Stimulated activated CD4-positive, alpha-beta T cell treated with anti-CD3 and anti-CD28 coated beads, TNF-alpha, amount 100 ng/mL, for 48 hours (primary cell): ENCODE results near the gene EGFL8.

Source experiments
- DNase-seq, 3 donors: peaks; one replicate each; pipeline ENCODE4 v3.0.0-alpha.2; 2020; ENCODE audit warnings: low read depth in 3 of 3

The EGFL8 gene

DNA sequence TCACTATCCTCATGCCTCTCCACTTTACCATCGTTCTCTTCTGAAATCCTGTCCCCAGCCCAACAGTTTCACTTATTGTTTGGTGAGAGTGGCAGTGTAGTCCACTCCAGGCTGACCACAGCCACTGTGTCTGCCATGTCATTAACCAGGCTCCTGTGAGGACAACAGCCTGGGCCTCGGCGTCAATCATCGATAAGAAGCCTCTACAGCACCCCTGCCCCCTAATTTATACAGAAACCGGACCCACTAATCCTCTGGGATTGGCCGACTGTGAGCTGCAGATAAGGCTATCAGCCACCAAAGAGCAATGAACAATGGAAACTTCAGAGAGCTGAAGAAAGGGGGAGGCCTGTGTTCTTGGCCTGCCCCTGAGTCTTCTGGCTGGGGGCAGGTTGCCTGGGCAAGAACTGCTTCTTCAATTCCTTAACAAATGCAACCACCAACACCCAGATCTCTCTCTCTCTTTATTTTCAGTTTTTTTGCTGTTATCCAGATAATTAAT lies 3.4 kb downstream of the EGFL8 start:
- no peak for DNase-seq

DNA sequence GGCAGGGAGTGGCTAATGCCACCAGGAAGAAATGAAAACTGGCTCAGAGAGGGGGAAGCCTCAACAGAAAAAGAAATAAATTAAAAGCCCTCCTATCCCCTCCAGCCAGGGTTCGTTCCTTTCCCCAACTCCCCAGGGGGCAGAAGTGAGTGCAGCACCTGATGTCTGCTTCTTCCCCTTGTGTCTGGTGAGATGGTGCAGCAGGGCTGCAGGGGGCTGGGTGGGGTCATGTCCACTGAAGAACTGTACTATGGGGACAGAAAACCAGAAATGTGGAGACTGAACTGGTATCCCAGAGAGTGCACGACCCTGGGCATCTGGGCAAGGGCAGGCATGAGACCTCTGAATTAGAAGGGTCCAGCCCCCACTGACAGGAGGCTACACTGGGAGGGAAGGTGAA lies 4.0 kb downstream of the EGFL8 start:
- no peak for DNase-seq

DNA sequence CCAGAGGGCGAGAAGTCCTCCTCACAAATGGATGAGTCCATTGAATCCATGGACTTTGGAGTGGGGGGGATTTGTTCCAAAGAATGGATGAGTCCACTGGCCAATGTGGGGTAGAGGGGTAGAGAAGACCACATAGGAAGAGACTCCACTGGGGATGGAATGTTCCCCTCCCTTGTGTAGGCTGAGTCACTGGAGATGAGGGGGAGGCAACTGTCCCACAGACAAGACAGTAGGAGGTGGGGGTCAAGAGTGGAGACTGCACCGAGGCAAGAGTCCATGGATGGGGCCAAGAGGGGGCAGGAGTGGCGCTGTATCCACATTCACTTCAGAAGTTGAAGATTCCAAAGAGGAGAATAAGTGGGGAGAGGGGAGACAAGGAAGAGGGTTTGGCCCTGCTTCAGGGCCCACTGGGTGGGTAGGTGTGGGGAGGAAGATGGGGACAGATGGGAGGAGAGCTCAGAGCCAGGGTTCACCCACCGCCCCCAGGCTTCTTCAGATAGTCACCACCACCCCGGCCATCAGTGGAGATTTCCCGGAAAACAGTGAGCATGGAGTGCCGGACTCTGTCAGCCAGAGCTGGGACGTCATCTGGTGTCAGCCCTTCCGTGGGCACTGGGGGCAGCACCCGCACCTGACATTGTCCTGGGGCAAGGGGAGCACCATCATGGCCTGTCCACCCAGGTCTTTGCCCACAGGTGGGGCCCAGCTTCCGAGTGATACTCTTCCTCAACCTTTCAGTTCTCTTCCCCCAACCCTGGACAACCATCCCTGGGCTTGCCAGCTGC lies 4.6 kb downstream of the EGFL8 start:
- no peak for DNase-seq

DNA sequence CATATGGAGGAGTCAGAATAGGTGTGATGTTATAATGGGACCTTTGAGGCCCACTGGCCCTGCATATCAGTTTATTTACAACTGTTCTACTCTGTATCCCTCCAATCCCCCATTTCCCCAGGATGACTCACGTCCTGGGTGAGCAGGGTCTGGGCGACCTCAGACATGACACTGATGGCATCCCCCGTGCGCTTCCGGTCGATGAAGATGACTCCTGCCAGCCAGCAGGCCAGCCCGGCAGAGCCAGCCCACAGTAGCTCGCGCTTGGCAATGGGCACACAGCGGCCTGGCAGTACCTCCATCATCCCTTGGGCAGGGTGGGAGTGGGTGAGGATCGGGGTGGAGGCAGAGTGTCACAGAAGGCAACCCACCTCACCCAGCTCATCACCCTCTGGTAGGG lies 5.9 kb downstream of the EGFL8 start:
- DNase-seq, result no peak

DNA sequence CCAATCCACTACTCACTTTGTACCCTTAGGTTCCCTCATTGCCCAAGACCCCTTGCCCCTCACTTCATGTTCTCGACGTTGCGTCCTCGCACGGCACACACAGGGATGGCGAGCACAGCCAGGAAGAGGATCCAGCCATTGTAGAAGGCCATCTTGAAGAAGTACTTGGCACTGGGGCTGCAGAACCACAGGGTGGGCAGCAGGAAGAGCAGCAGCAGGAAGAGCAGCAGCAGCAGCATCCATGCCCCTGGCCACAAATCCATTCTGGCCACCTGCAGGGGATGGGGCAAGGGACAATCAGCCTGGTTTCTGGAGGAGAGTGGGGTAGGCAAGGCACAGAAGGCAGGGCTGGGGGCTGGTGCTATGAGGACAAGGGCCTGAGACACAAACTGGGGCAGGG lies 6.8 kb downstream of the EGFL8 start:
- DNase-seq, result no peak

DNA sequence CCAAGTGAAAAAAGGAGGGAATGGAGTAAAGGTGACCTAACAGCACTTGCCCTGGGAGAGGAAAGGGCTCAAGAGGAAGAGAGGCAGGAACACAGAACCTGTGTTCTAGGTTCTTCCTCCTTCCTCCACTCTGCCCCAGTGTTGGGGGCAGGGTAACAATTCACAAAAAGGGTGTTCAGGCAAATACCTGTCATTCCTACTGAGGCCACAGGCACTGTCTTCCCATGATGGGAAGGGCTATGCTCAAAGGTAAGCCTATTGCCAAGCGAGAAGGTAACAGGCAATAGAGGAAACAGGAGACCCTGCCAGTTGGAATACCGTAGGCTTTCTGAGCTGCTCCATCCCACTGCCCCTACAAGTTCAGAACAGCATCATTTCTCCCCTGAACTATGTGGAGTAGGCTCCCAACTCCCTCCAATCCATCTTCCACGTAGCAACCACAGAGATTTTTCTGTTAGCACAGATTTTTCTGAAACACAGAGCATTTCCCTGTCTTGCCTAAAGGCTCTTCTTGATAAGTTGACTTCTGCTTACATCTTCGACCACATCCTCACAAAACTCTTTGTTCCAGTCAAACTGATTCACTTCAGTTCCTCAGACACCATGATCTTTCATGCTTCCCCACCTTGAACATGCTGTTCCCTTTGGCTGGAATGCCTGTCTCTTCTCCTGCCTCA lies 8.8 kb downstream of the EGFL8 start:
- no peak for DNase-seq

DNA sequence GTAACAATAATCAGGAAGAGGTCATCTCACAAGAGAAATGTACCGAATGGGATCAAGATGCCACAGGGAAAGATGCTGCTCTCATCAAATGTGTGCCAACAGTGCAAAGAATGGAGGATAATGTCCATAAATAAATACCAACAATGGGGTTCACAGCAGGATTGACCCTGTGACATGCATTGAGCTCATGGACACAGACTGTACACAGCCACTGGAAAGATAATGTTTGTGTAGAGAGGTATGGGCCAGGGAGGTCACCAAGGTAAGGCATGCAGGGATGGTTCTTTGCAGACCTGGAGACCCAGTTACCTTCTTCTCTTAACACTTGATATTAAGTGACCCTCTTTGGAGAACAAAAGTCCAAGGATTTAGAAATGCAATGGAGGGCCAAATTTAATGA lies 10.0 kb downstream of the EGFL8 start:
- no peak for DNase-seq

DNA sequence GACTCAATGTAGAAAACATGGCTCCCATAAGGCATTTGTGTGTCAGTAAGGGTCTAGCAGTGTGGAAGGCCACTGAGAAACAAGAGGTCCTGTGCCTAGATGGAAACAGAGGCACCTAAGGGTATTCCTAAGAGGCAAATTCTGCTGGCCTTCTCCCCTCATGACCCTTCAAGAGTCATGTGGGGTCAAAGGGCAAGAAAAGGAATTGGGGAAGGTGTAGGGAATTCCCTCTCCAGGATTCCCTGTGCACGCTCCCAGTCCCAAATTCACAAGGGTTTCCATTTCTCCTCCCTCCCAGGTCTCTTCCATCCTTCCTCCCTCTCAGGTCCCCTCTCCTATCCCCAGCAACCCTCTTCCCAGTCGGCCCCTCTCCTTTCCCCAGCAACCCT lies 10.9 kb downstream of the EGFL8 start:
- no peak for DNase-seq

DNA sequence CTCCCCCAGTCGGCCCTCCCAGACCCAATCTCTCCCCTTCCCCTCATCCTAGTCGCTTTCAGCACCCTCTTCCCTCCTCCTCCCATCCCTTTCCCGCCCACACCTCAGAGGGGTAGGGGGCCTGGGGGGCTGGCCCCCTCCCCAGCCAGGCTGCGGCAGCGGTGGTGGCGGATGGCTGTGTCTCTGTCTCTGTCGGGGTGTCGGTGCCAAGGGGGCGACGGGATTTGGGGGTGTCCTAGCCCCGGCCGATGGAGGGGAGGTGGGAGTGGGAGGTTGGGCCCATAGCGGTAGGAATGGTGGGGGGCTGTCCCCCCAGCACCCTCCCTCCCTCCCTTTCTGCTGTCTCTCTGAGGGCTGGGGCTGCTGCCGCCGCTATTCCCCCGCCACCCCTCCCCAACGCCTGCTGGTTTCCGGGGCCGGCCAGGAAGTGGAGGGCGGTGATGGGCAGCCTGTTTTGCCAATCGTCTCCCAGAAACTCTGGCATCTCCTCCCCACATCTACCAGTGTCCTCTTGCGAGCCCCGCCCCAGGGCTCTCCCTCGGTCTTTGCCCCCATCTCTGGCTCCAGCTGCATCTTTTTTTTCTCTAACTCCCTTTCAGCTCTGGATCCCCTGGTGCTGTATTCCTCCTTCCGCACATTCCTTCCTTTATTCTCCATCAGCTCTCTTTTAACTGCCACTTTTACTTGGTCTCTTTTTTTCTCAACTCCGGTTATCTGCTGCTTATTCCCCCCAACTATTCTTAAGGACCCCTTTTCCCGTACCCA lies 11.5 kb downstream of the EGFL8 start, which contains the start of gene AGPAT1:
Gene AGPAT1, minus strand, starts transcription at position 374 of the 765 bp plus-strand sequence. CDS start 4,588 bp downstream, outside the sequence.
- DNase-seq, result peak; percentile 93 to 95 (median 93)

DNA sequence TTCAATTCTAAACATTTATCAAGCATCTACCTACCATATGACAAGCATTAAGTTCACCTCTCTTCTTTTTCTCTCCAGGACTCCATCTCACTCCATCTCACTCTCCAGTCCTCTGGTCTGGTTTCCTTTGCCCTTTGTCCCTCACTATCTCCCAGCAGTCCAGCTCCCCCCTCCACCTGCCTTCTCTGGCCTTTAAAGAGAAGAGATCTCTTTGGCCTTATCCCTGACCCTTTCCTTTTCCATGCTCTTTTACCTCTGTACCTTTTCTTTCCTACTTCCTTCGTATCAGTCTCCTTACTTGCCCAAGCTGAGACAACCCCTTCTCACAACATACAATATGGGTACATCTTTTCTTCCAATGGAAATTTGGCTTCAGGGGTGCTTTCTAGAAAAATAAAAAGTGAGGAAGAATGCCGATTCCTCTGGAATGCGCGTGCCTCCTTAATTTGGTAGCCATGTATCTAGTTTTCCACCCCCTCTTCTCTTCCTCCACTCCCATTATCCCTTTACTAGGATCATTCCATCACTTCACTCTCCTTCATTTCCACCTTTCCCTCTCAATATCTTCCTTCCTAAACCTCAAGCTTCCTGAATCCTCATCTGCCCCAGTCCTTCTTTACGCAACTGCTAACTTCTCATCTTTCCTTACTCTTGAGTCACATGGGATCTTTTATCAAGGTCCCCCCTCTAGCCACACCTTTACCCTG lies 12.2 kb downstream of the EGFL8 start:
- no peak for DNase-seq

DNA sequence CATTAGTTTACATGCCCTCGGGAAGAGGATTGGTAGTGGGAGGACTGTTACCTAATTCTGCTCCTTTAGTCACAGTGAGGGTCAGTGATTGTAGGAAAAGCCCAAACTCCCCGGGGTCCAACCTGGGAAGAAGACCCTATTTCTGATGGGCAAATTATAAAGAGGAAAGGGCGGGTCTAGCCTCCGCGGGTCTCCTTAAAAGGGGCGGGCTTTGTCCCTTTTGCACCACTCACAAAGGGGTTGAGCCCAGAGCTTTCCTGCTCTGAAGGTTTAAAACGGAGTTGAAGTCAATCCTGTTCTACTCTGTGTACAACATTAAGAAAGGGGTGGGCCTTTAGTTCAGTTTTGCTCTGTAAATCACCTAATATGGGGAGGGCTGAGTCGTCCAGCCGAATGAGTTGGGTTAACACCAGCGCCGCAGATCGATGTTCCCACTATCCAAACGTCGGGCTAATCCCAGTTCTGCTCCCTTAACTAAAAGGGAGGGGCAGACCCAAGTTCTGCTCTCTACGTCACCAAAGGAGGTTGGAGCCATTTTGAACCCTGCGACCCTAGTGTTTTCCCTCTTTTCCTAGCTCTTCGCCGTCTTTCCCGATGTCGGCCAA lies 12.9 kb downstream of the EGFL8 start:
- no peak for DNase-seq

DNA sequence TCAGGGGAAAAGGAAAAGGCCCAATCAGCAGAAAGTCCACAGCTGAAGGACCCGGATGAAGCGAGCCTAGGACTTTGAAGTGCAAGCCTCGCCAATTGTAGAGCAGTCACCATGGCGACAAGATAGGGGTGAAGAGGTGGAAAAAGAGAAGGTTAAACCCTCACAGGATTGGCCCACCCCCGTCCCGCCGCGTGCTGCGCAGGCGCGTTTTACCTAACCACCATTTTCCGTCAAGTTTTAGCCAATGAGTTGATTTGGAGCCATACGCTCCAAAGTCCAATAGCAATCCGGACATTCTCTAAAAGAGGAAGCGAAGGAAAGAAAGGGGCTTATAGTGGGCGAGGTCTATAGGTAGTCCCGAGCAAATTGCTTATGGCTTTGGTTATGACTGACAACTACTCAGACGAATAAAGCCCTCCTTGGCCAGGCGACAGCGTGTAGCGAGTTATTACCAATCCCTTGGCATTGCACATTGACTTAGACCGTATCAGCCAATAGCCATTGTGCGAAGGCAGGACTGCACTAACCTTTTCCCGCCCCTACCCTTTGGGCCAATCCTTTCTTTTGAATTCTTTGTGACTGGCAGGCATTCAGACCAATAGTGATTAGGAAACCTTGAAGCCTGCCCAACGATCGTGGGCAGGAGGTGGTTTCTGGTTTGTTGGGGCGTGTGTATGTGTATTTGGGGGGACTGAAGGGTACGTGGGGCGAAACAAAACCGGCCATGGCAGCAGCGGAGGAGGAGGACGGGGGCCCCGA lies 13.6 kb downstream of the EGFL8 start, which contains the start of gene RNF5:
Gene RNF5, plus strand, starts transcription at position 618 of the 759 bp plus-strand sequence. Its CDS starts 107 bp downstream, at position 725.
- DNase-seq, result peak; percentile 82 to 92 (median 90)

DNA sequence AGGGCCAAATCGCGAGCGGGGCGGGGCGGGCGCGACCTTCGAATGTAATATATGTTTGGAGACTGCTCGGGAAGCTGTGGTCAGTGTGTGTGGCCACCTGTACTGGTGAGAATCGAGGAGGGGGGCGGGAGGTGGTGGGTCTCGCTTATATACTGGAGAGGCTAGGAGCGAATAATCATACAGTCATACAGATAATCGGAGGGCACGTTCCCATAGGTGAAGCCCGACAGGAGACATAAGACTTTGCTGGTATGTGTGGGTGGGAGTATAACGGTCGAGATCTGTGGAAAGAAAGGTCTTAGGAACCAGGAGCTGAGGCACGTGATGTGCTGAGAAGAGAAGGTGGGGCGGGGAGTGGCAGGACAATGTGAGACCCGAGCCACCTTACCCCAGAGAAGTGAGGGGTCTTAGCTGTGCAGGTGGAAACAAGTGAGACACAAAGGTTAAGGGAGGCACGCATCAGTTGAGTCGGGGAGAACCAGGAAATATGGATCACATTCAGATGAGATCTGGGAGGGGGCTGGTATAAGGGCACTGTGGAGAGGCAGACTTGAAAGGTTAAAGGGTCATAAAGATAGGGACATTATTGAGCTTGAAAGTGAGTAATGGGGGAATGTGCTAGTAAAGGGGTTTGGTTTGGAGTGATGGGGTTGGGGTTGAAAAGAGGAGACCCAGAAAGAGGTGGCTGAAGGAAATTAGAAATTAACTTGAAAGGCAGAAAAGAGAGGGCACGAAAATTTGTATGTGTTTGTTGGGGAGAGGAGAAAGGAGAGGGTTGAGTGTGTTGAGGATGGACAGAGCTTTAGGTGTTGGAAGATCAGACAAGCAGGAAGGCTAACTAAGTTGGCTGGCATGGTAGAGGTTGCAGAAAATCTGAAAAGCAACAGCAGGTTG lies 14.4 kb downstream of the EGFL8 start:
- no peak for DNase-seq

DNA sequence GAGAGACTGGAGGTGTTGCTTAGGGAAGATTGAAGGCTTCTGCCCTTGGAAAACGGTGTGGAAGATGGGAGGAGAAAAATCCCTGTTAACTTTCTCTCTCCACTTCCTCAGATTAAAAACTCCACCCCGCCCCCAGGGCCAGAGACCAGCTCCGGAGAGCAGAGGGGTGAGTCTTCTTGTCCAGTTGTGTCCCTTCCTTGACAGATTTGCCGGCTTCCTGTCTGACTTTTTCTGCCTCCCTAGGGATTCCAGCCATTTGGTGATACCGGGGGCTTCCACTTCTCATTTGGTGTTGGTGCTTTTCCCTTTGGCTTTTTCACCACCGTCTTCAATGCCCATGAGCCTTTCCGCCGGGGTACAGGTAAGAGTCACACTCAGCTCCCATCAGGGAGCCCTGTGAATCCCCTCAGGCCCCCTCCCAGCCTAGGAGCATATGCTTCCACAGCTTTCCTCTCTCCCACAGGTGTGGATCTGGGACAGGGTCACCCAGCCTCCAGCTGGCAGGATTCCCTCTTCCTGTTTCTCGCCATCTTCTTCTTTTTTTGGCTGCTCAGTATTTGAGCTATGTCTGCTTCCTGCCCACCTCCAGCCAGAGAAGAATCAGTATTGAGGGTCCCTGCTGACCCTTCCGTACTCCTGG lies 15.5 kb downstream of the EGFL8 start:
- DNase-seq, result no peak

DNA sequence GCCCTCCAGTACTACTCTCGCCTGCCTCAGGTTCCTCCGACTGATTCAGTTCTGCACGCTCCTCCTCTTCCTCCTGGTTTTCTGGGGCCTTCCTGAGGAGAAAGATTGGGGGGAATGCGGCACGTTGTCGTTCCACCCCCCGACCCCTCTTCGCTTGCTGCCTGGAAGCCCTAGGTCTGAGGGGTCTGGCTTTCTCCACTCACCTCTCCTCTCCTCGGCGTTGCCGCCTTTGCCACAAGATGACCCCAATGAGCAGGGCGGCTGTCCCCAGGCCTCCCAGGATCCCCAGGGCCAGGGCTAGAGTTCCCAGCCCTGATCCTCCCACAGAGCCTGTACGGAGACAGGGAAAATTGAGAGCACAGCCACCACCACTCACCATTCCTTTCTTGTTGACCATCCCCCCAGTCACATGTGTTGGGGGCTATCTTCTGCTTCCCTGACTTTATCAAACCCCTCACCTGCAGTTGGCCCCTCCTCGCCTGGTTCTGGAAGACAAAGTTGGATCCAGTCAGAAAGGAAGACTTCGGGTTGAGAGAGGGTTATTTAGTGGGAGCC lies 16.8 kb downstream of the EGFL8 start:
- no peak for DNase-seq

DNA sequence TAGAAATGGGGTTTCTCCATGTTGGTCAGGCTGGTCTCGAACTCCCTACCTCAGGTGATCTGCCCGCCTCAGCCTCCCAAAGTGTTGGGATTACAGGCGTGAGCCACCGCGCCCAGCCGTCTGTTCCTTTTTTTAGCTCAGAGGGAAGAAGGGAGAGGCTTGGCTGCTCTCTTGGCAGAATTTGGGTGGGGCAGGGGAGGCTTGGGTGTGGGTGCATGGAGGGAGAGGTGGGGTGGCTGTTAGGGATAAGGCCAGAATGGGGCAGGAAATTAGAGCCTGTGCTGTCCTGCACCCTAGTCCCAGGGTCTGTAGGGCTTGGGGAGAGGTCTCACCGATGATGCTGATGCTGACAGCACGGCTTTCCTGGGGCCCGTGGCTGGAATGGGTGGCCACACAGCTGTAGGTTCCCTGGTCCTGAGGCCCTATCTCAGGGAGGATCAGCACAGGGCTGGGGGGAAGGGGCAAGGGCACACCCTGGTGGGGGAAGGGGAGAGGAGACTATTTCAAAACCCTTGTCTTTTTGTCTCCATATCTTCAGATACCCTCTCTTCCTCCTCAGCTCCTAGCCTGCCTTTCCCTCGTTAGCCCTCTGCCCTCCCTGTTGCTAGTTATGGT lies 17.6 kb downstream of the EGFL8 start:
- no peak for DNase-seq

DNA sequence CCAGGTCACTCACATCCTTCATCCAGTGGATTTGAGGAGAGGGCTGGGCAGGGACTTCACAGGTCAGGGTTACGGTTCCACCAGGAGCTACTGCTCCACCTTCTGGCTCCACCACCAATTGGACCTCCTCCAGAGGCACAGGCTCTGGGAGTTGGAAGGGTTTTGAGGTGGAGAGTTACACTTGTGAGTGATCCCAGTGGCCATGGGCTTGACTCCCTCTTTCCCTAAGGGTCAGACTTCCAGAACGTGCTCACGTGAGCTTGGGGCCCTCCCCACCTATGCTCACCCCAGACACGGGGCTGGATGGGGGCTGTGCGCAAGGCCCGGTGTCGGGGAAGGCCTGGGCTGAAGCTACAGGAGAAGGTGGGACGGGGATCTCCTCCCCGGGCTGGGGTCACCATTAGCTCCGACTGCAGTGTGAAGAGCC lies 18.2 kb downstream of the EGFL8 start:
- no peak for DNase-seq

DNA sequence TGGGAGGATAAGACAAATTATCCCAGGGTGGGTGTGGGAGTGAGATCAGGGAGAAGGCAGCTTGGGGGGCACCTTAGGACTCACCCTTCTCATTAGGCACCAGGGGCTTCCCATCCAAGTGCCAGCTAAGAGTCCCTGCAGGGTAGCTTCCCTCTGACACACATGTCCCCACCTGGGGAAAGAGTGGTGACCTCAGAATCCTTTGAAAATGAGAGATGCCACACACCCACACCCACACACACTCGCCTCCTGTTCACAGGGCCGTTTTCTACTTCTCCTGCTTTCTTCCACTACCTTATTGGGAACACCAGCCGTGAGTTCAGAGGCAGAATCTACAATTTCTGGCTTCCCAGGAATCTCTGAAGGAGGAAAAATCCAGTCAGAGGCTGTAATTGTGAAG lies 18.6 kb downstream of the EGFL8 start:
- no peak for DNase-seq
